ENCODE results near the gene BRME1.
"Not testable (repeated sequence)": the region's sequence is repeated elsewhere in the genome, so short reads cannot be mapped to it uniquely, and the experiment has no call there.

BRME1 gene

GRCh38 chr19:13926715-13927114 lies 20.8 kb upstream of the BRME1 start:
- no peak for DNase-seq (ENCODE audit: low spot score)

- DNase-seq (ENCODE audit: low spot score) = no peak
These were observed 20.1 kb upstream of the BRME1 start for GRCh38 chr19:13926010-13926409.

GRCh38 chr19:13923194-13923987 lies 17.5 kb upstream of the BRME1 start:
- DNase-seq (ENCODE audit: low spot score) = no peak

- DNase-seq (ENCODE audit: low spot score) = not testable (repeated sequence)
These were observed 16.2 kb upstream of the BRME1 start for GRCh38 chr19:13922118-13922517.

- DNase-seq (ENCODE audit: low spot score) = peak; percentile 31
These were observed 15.2 kb upstream of the BRME1 start for GRCh38 chr19:13920940-13921747.

GRCh38 chr19:13920524-13920923 lies 14.6 kb upstream of the BRME1 start:
- DNase-seq (ENCODE audit: low spot score) = no peak

- no peak for DNase-seq (ENCODE audit: low spot score)
These were observed 13.0 kb upstream of the BRME1 start for GRCh38 chr19:13918726-13919411.

- no peak for DNase-seq (ENCODE audit: low spot score)
These were observed 12.0 kb upstream of the BRME1 start for GRCh38 chr19:13917888-13918406.

- no peak for DNase-seq (ENCODE audit: low spot score)
These were observed 8.9 kb upstream of the BRME1 start for GRCh38 chr19:13914777-13915176.

GRCh38 chr19:13913352-13913751 lies 7.4 kb upstream of the BRME1 start:
- DNase-seq (ENCODE audit: low spot score) = no peak

GRCh38 chr19:13909430-13909829 lies 3.5 kb upstream of the BRME1 start:
- DNase-seq (ENCODE audit: low spot score) = no peak

GRCh38 chr19:13908674-13909073 lies 2.8 kb upstream of the BRME1 start:
- DNase-seq (ENCODE audit: low spot score) = no peak

- DNase-seq (ENCODE audit: low spot score) = no peak
These were observed 993 bp upstream of the BRME1 start for GRCh38 chr19:13906910-13907309.

- DNase-seq (ENCODE audit: low spot score) = peak; percentile 12
These were observed 596 bp upstream of the BRME1 start for GRCh38 chr19:13906521-13906904.

- DNase-seq (ENCODE audit: low spot score) = no peak
These were observed 2.8 kb downstream of the BRME1 start for GRCh38 chr19:13902993-13903555.

- DNase-seq (ENCODE audit: low spot score) = no peak
These were observed 5.9 kb downstream of the BRME1 start for GRCh38 chr19:13899912-13900584.

GRCh38 chr19:13899393-13899792 lies 6.5 kb downstream of the BRME1 start:
- no peak for DNase-seq (ENCODE audit: low spot score)

- no peak for DNase-seq (ENCODE audit: low spot score)
These were observed 9.7 kb downstream of the BRME1 start for GRCh38 chr19:13896227-13896626.

- DNase-seq (ENCODE audit: low spot score) = no peak
These were observed 11.4 kb downstream of the BRME1 start for GRCh38 chr19:13894552-13894951.

GRCh38 chr19:13892870-13893269 lies 13.0 kb downstream of the BRME1 start:
- no peak for DNase-seq (ENCODE audit: low spot score)

- DNase-seq (ENCODE audit: low spot score) = no peak
These were observed 15.8 kb downstream of the BRME1 start for GRCh38 chr19:13890136-13890535.

GRCh38 chr19:13888281-13888680 lies 17.6 kb downstream of the BRME1 start:
- DNase-seq (ENCODE audit: low spot score) = no peak
